HG03060 (cell line): ENCODE results near the gene RAMP2.

Experiments
- ATAC-seq: cut with Tn5 transposase; IDR thresholded peaks from one replicate; pipeline ENCODE4 v1.9.1; 2021; ENCODE audit warnings: low read depth, moderate number of reproducible peaks; ENCODE audit not compliant: unreplicated experiment

The RAMP2 gene

DNA sequence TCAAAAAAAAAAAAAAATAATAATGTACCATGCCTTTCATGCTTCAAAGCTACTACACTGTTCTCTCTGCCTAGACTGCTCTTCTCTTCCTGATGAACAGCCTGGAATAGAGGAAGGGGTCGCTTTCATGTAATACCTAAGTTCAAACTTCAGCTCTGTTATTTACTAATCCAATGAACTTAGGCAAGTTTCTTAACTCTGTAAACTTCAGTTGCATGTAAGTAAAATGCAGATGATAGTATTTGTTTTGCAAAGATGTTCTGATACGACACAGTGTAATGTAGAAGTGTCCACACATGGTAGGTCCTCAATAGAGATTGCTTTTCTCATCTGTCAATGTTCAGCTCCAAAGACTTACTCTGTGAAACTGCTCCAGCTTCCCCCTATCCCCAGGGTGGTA is 30.9 kb downstream of the RAMP2 start:
- no peak for ATAC-seq

- no peak for ATAC-seq
These were observed 31.5 kb downstream of the RAMP2 start for GRCh38 chr17:42792545-42792944.

DNA sequence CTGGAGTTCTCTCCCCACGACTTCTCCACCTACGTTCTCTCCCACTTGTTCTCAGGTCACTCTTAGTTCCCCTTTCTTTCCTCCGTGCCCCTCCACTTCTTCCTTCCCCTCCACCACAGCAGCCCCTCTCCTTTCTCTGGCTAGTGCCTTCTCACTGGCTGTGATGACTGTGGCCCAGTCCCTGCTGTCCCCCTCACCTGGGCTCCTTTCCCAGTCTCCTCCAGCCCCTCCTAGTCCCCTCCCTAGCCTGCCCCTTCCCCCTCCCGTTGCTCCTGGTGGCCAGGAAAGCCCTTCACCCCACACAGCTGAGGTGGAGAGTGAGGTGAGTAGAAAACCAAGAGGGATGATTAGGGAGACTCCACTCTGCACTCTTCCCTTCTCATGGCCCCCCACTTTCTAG is 34.0 kb downstream of the RAMP2 start:
- no peak for ATAC-seq

DNA sequence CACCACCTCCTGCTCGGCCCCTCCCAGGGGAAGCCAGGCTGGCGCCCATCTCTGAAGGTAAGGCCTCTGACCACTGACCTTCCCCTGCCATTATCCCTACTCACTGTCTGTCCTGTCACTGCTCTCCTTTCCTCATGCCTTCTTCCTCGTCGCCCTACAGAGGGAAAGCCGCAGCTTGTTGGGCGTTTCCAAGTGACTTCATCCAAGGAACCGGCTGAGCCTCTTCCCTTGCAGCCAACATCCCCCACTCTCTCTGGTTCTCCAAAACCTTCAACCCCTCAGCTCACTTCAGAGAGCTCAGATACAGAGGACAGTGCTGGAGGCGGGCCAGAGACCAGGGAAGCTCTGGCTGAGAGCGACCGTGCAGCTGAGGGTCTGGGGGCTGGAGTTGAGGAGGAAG is 34.4 kb downstream of the RAMP2 start:
- no peak for ATAC-seq

- ATAC-seq = no peak
These were observed 35.2 kb downstream of the RAMP2 start for GRCh38 chr17:42796066-42796758.

- ATAC-seq = no peak
These were observed 36.3 kb downstream of the RAMP2 start for GRCh38 chr17:42797067-42798007.

- no peak for ATAC-seq
These were observed 37.0 kb downstream of the RAMP2 start for GRCh38 chr17:42798011-42798382.

DNA sequence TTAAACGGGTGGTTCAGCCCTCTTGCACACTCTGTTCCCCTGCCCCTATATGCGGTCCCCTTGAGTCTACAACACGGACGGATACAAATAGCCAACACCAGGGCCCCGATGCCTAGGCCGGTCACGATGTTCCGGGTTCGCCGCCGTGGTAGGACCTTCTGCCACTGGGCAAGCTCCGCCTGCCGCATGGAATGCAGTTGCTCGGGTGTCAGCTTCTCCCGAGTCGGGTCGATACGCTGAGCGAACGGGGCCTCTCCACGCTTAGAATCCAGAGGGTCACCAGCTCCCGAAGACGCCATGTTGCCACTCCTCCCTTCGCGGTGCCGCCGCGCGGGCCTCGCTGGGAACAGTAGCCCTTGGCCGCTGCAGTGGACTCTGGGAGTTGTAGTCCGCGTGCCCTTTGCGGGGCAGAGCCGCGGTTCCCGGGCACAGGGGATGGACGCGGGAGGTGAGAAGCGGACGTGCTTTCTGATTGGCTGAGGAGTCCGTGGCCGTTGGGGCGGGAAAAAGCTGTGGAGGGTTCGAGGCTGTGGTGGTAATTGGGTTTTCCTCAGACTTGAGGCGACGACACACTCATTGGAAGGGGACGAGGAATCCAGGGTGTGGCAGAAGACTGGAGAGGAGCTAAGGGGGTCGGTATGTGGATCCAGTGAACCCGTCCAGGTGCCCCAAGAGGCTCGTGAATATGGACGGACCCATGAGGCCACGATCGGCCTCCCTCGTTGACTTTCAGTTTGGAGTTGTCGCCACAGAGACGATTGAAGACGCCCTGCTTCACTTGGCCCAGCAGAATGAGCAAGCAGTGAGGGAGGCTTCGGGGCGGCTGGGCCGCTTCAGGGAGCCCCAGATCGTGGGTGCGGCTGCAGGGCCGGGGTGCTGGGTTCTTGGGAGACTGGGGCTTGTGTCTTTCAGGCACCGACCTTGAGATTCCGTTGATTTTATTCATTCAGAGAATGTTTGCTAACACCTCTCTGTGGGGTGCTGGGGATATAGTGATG is 37.7 kb downstream of the RAMP2 start, which contains the start of the genes CNTD1 and COA3:
Gene CNTD1 (plus strand): TSS at position 479 of the 998 bp plus-strand sequence. CDS start 207 bp downstream, at position 686.
Gene COA3 (minus strand): TSS at position 322 of the 998 bp plus-strand sequence. CDS start 23 bp downstream, at position 299.
- no peak for ATAC-seq

DNA sequence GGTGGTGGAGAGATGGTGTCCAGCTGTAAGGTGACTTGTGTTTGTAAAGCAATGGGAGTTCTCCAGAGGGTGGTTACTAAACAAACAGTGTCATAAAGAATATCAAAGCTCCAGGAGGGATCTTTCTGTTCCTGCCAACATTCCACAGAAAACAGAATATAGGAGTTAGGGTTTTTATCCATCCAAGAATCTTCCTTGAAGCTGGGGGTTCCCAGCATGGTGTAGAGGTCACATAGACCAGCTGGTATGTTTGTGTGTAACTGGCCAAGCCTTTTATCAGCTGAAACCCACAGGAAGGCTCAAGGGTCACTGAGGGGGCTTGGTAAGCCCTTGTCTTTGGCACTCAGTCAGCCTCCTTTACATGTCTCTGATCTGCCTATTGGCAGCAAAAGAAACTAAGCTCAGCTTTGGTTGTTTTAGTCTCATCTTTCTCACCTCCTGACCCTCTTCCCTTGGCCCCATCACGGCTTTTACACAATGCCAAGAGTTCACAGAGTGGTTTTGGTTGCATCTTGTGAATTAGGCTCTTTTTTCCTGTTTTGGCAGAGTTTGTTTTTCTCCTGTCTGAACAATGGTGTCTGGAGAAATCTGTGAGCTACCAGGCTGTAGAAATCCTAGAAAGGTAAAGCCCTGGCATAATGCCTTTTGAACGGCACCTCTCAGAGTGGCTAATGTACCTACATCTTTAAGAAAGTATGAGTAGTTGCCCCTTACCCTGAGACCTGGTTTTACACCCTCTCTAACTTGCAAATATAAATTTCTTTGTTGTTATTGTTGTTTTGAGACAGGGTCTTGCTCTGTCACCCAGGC is 42.3 kb downstream of the RAMP2 start:
- no peak for ATAC-seq

DNA sequence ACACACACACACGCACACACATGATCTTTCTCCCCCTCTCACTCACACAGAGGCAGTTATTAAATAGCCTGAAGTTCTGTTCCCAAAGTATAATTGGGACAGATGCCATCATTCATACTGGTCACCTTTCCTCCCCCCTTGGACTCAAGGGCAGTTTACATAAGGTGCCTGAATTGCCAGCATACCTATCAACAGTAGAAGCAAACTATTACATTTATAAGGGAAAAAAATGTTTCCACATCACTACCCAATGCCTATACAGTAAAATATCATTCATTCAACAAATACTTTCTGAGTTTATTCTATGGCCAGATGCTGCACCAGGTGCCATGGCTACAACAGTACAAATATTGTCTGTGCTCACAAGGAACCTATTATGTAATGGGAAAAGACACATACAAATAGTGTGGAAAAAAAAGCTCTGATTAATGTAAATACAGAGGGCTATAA is 43.9 kb downstream of the RAMP2 start:
- no peak for ATAC-seq

GRCh38 chr17:42806249-42806648 is 45.2 kb downstream of the RAMP2 start:
- no peak for ATAC-seq

GRCh38 chr17:42809250-42809649 is 48.2 kb downstream of the RAMP2 start:
- ATAC-seq = no peak
